MM.1S (cell line): ENCODE data around the gene COX15.

ENCODE experiments used
- EZH2 ChIP-seq: fragments of 300-600 bp; sonication (generic); optimal IDR thresholded peaks from 2 replicates; pipeline ENCODE3; 2017; ENCODE audit warnings: low read depth, mild to moderate bottlenecking, antibody characterized with exemption, low read length, mixed read lengths
- TF ChIP-seq, protein P1 (sequence below): fragments of 300-600 bp; sonication (generic); IDR thresholded peaks from 2 replicates; pipeline ENCODE4 v1.5.1; 2016; ENCODE audit warnings: antibody characterized with exemption, low read length, mixed read lengths

DNA sequence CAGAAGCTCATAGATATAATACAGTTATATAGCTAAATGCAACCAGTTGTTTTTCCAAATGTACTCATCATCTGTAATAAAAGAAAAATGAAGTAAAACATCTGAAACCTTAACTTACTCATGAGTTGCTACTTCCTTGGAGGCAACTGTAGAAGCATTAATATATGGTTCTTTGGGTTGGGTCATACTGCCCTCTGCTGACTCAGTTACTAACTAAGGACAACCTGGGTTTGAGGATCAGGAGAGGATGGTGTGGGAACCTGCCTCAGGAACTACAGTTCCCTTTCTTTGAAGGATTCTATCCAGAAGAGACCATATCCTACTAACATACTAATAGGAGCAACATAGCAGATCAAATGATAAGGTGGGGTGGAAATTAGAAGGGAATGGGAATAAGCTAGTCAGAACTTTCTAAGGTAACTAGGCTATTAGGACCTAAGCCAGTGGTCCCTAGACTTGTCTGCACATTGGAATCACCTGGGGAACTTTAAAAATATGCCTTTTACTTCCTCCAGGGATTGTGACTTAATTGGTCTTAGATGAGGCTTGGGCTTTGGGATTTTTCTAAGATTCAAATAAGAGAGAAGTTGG, 20.7 kb downstream of the COX15 start:
- TF ChIP-seq, protein P1, sequence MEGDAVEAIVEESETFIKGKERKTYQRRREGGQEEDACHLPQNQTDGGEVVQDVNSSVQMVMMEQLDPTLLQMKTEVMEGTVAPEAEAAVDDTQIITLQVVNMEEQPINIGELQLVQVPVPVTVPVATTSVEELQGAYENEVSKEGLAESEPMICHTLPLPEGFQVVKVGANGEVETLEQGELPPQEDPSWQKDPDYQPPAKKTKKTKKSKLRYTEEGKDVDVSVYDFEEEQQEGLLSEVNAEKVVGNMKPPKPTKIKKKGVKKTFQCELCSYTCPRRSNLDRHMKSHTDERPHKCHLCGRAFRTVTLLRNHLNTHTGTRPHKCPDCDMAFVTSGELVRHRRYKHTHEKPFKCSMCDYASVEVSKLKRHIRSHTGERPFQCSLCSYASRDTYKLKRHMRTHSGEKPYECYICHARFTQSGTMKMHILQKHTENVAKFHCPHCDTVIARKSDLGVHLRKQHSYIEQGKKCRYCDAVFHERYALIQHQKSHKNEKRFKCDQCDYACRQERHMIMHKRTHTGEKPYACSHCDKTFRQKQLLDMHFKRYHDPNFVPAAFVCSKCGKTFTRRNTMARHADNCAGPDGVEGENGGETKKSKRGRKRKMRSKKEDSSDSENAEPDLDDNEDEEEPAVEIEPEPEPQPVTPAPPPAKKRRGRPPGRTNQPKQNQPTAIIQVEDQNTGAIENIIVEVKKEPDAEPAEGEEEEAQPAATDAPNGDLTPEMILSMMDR = peak; percentile 49
- no peak for TF ChIP-seq EZH2
